A673 (cell line): ENCODE measurements around the gene MRPS18A. TPM values are rescaled to one million over a fixed set of nuclear protein-coding genes. Genes with fewer than 3 reads are reported as not detected.
"Not testable (repeated sequence)": the region's sequence is repeated elsewhere in the genome, so short reads cannot be mapped to it uniquely, and the experiment has no call there.

ENCODE experiments used
- BruUV-seq: library from RNA; stranded (reverse); fragments of 400-500 nt; replicated peaks from 2 replicates; lab custom pipeline; 2021; lab: Mats Ljungman, UMichigan
- CTCF ChIA-PET: fragments of 300-600 bp; sonication (Branson Sonifier 250); formaldehyde crosslinking; loops from one replicate; lab custom pipeline; 2022; ENCODE audit warnings: antibody characterized with exemption; lab: Charles Lee
- POLR2A ChIA-PET: fragments of 300-600 bp; sonication (Branson Sonifier 250); formaldehyde crosslinking; loops from one replicate; lab custom pipeline; 2022; ENCODE audit warnings: antibody characterized with exemption; ENCODE audit not compliant: low non-redundant PET; lab: Charles Lee
- DNase-seq: peaks from one replicate; pipeline ENCODE4 v3.0.0-alpha.2; 2015; ENCODE audit warnings: low spot score
- H3K27ac ChIP-seq: fragments of 200-600 bp; sonication (generic); 2 replicates; pipeline ENCODE4 v1.5.1; 2016; ENCODE audit warnings: mixed run types, low read depth, mild to moderate bottlenecking, mixed read lengths, antibody characterized with exemption, low read length; ENCODE audit not compliant: poor library complexity, severe bottlenecking
- H3K27me3 ChIP-seq: fragments of 200-600 bp; sonication (generic); replicated peaks from 2 replicates; pipeline ENCODE4 v1.6.1; 2017; ENCODE audit warnings: mixed run types, low read depth, mild to moderate bottlenecking, mixed read lengths, antibody characterized with exemption, low read length; ENCODE audit not compliant: insufficient read depth, poor library complexity
- H3K36me3 ChIP-seq: fragments of 200-600 bp; sonication (generic); 2 replicates; pipeline ENCODE4 v1.6.1; 2016; ENCODE audit warnings: mixed run types, mild to moderate bottlenecking, mixed read lengths, antibody characterized with exemption, low read length; ENCODE audit not compliant: insufficient read depth, poor library complexity, severe bottlenecking
- H3K4me1 ChIP-seq: fragments of 200-600 bp; sonication (generic); 2 replicates; pipeline ENCODE4 v1.6.1; 2017; ENCODE audit warnings: mixed run types, mild to moderate bottlenecking, mixed read lengths, antibody characterized with exemption, low read length; ENCODE audit not compliant: insufficient read depth, poor library complexity, severe bottlenecking
- H3K4me3 ChIP-seq: fragments of 200-600 bp; sonication (generic); 2 replicates; pipeline ENCODE4 v1.5.1; 2016; ENCODE audit warnings: low read depth, mixed run types, mild to moderate bottlenecking, mixed read lengths, low read length; ENCODE audit not compliant: poor library complexity, severe bottlenecking
- H3K9me3 ChIP-seq: fragments of 200-600 bp; sonication (generic); 2 replicates; pipeline ENCODE4 v1.6.1; 2016; ENCODE audit warnings: mixed run types, low read depth, mild to moderate bottlenecking, mixed read lengths, antibody characterized with exemption, low read length; ENCODE audit not compliant: poor library complexity, severe bottlenecking
- CTCF ChIP-seq: fragments of 300-800, 200-600 bp; sonication (generic); conservative IDR thresholded peaks from 2 replicates; pipeline ENCODE4 v1.5.1; 2017; ENCODE audit warnings: low read depth, mild to moderate bottlenecking, antibody characterized with exemption, low read length, moderate library complexity, mixed read lengths
- EZH2 ChIP-seq: fragments of 200-600 bp; sonication (generic); IDR thresholded peaks from 2 replicates; pipeline ENCODE4 v1.6.1; 2017; ENCODE audit warnings: borderline replicate concordance, low read depth, mild to moderate bottlenecking, mixed read lengths, antibody characterized with exemption, low read length; ENCODE audit not compliant: poor library complexity, severe bottlenecking
- intact Hi-C: fragments of 100-400 bp; cut with micrococcal nuclease; formaldehyde crosslinking; loops from one replicate; pipeline ENCODE4 v1.10.0; 2022; ENCODE audit not compliant: unreplicated experiment
- total RNA-seq: library from RNA; stranded (reverse); gene quantifications from 2 replicates; pipeline ENCODE4 v1.2.3, GENCODE V29; 2021

The MRPS18A gene
- total RNA-seq, 1 experiment from 2014 or later: 64.6 TPM

DNA sequence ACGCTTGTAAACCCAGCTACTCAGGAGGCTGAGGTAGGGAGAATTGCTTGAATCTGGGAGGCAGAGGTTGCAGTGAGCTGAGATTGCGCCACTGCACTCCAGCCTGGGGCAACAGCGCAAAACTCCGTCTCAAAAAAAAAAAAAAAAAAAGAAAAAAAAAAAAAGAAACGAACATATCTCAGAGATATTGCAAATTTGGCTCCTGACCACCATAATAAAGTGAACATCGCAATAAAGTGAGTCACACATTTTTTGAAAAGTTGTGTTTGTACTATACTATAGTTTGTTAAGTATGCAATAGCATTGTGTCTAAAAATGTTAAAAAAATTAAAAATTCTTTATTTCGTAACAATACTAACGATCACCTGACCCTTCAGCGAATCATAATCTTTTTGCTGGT, 29.4 kb downstream of the MRPS18A start:
- CTCF ChIA-PET: interaction anchor here (0.7 kb wide), 1 partner anchor 324 kb away, joined by 4 read pairs; no protein-coding TSS in a partner anchor
- Histone ChIP-seq H3K27ac (no peak overlapping the region), H3K27me3 (no peaks in the 10 kb centered on the region), H3K9me3 (peaks cover 3% of the 10 kb centered on the region), H3K4me1 (no peaks in the 10 kb centered on the region), H3K4me3 (no peak overlapping the region), H3K36me3 (no peaks in the 10 kb centered on the region)
- intact Hi-C loops: no loop called here
- no TSS peak for BruUV-seq
- TF ChIP-seq CTCF: no peak
- no peak for TF ChIP-seq EZH2
- DNase-seq: no peak
- POLR2A ChIA-PET: no interaction called here

- Histone ChIP-seq H3K4me3 (no peak overlapping the region), H3K9me3 (peaks cover 3% of the 10 kb centered on the region), H3K4me1 (no peaks in the 10 kb centered on the region), H3K27me3 (no peaks in the 10 kb centered on the region), H3K36me3 (no peaks in the 10 kb centered on the region), H3K27ac (no peak overlapping the region)
- CTCF ChIA-PET: no interaction called here
- TF ChIP-seq CTCF (no peak), EZH2 (no peak)
- no peak for DNase-seq
- intact Hi-C loops: no loop called here
- POLR2A ChIA-PET: no interaction called here
- no TSS peak for BruUV-seq
Observed at GRCh38 chr6:43657221-43657802, 30.3 kb downstream of the MRPS18A start.

DNA sequence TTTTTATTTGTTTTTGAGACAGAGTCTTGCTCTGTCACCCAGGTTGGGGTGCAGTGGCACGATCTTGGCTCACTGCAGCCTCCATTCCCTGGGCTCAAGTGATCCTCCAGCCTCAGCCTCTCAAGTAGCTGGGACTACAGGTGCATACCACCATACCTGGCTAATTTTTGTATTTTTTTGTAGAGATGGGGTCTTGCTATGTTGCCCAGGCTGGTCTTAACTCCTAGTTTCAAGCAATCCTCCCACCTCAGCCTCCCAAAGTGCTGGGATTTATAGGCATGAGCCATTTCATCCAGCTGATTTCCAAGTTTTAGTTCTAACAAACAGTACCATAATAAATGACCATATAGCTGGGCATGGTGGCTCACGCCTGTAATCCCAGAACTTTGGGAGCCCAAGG, 34.8 kb downstream of the MRPS18A start:
- H3K4me1 ChIP-seq, H3K27ac ChIP-seq, H3K27me3 ChIP-seq, POLR2A ChIA-PET, DNase-seq, H3K36me3 ChIP-seq, intact Hi-C loops, H3K9me3 ChIP-seq, CTCF ChIA-PET, BruUV-seq, H3K4me3 ChIP-seq: not testable (repeated sequence)

DNA sequence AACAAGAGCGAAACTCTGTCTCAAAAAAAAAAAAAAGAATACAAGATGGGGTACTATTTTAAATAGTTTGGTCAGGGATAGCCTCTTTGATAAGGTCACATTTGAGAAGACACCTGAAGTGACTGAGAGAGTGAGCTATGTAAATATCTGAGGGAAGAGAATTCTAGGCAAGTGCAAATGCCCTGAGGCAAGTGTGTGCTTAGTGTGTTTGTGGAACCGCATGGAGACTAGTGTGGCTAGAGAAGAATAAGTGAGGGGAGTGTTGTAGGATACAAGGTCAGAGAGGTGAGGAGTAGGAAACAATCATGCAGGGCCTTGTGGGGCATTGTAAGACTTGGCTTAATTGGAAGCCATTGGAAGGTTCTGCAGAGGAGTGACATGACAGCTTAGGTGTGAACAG, 39.3 kb downstream of the MRPS18A start:
- H3K27me3 ChIP-seq: no peaks in the 10 kb centered on the region
- H3K4me3 ChIP-seq: no peak overlapping the region
- H3K27ac ChIP-seq: no peak overlapping the region
- TF ChIP-seq CTCF (no peak), EZH2 (no peak)
- ChIA-PET POLR2A (no interaction called here), CTCF (no interaction called here)
- no peaks in the 10 kb centered on the region for H3K4me1 ChIP-seq
- H3K9me3 ChIP-seq: no peaks in the 10 kb centered on the region
- BruUV-seq: no TSS peak
- no peak for DNase-seq
- intact Hi-C loops: no loop called here
- no peaks in the 10 kb centered on the region for H3K36me3 ChIP-seq
